Keratinocyte (primary cell): ENCODE measurements around the gene ZNF526. TPM values are rescaled to one million over a fixed set of nuclear protein-coding genes. Genes with fewer than 3 reads are reported as not detected.

Source experiments
- DNase-seq: peaks from one replicate; pipeline ENCODE4 v3.0.0-alpha.2; 2011; ENCODE audit warnings: low read depth, missing footprints, low spot score
- FAIRE-seq: peaks from 2 replicates; lab custom pipeline; 2011; peaks lifted over from hg19 to GRCh38; lab: Jason Lieb, UNC
- H2AFZ ChIP-seq: 2 replicates; pipeline ENCODE4 v1.6.0; 2012; ENCODE audit warnings: low read length, control low read depth, inconsistent platforms; ENCODE audit not compliant: control insufficient read depth
- H3K27ac ChIP-seq: 2 replicates; pipeline ENCODE4 v1.5.1; 2011; ENCODE audit warnings: low read length; ENCODE audit not compliant: control insufficient read depth, insufficient read depth
- H3K27me3 ChIP-seq: 3 replicates; pipeline ENCODE4 v1.6.0; 2011; ENCODE audit warnings: low read length; ENCODE audit not compliant: control insufficient read depth, insufficient read depth; ENCODE audit errors: extremely low read depth
- H3K36me3 ChIP-seq, 2 experiments: 2 replicates in 1 of 2; 3 replicates in 1 of 2; pipeline ENCODE4 v1.5.1; 2011; ENCODE audit warnings: low read length in 2 of 2, mild to moderate bottlenecking in 1 of 2; ENCODE audit not compliant: control insufficient read depth in 2 of 2, insufficient read depth in 2 of 2; ENCODE audit errors: extremely low read depth in 1 of 2
- H3K4me1 ChIP-seq: 3 replicates; pipeline ENCODE4 v1.5.1; 2011; ENCODE audit warnings: low read length; ENCODE audit not compliant: control insufficient read depth, insufficient read depth; ENCODE audit errors: extremely low read depth
- H3K4me2 ChIP-seq: 3 replicates; pipeline ENCODE4 v1.6.0; 2011; ENCODE audit warnings: low read depth, low read length; ENCODE audit not compliant: control insufficient read depth, insufficient read depth; ENCODE audit errors: extremely low read depth
- H3K4me3 ChIP-seq, 3 experiments: fragments of 200-600 bp in 1 of 3; sonication (generic) in 1 of 3; 2 replicates in 2 of 3; 3 replicates in 1 of 3; pipeline ENCODE4 v1.5.1; 2011 to 2016; ENCODE audit warnings: low read length in 3 of 3, mild to moderate bottlenecking in 3 of 3, control low read depth in 2 of 3, inconsistent platforms in 1 of 3, low read depth in 1 of 3, mixed read lengths in 1 of 3, mixed run types in 1 of 3, moderate library complexity in 1 of 3; ENCODE audit not compliant: control insufficient read depth in 2 of 3, insufficient read depth in 2 of 3; ENCODE audit errors: extremely low read depth in 1 of 3
- H3K79me2 ChIP-seq: 2 replicates; pipeline ENCODE4 v1.6.0; 2012; ENCODE audit warnings: low read length; ENCODE audit not compliant: control insufficient read depth, insufficient read depth
- H3K9ac ChIP-seq: 3 replicates; pipeline ENCODE4 v1.6.0; 2011; ENCODE audit warnings: low read length; ENCODE audit not compliant: control insufficient read depth, insufficient read depth; ENCODE audit errors: extremely low read depth
- H3K9me1 ChIP-seq: 3 replicates; pipeline ENCODE4 v1.6.0; 2011; ENCODE audit warnings: low read length; ENCODE audit not compliant: control insufficient read depth, insufficient read depth; ENCODE audit errors: extremely low read depth
- H3K9me3 ChIP-seq: 2 replicates; pipeline ENCODE4 v1.5.1; 2012; ENCODE audit warnings: low read depth, low read length; ENCODE audit not compliant: control insufficient read depth
- H4K20me1 ChIP-seq: 3 replicates; pipeline ENCODE4 v1.6.0; 2011; ENCODE audit warnings: low read length; ENCODE audit not compliant: control insufficient read depth, insufficient read depth; ENCODE audit errors: extremely low read depth
- CTCF ChIP-seq, 3 experiments: IDR thresholded peaks in 1 of 3; conservative IDR thresholded peaks in 1 of 3; optimal IDR thresholded peaks in 1 of 3; 2 replicates in 2 of 3; 3 replicates in 1 of 3; pipeline versions ENCODE3 to v1.5.1; 2011; ENCODE audit warnings: low read length in 3 of 3, mild to moderate bottlenecking in 3 of 3, moderate library complexity in 2 of 3, control low read depth in 1 of 3, inconsistent platforms in 1 of 3; ENCODE audit not compliant: insufficient read depth in 2 of 3; ENCODE audit errors: extremely low read depth in 1 of 3
- EZH2 ChIP-seq: IDR thresholded peaks from one replicate; pipeline ENCODE4 v1.6.1; 2012; ENCODE audit warnings: inconsistent platforms, mild to moderate bottlenecking, low read length, moderate library complexity
- dilution Hi-C: fragments of 300-500 bp; cut with MboI; formaldehyde crosslinking; loops from one replicate; pipeline ENCODE4 v1.7.0; 2020; ENCODE audit warnings: low sequenced_read_pairs; ENCODE audit not compliant: extremely low pct_ligation_motif_present
- polyA plus RNA-seq, 5 experiments: library from polyadenylated mRNA; depleted of rRNA in 3 of 5; stranded (reverse) in 3 of 5; stranded (forward) in 1 of 5; unstranded in 1 of 5; fragments of >200 nt; gene quantifications; 1 replicate in 1 of 5; 2 replicates in 3 of 5; 3 replicates in 1 of 5; pipeline versions ENCODE4 v1.2.1 to v1.2.3, GENCODE V29; 2011 to 2012; ENCODE audit warnings: missing spikeins in 2 of 5, low read depth in 1 of 5, low replicate concordance in 1 of 5

Gene ZNF526
- polyA plus RNA-seq, 1 donor (not counting 4 experiments of a cell fraction or from before 2014, with no cell fraction given) = 5.4 TPM

GRCh38 chr19:42247640-42248199, 27.6 kb downstream of the ZNF526 start:
- Histone ChIP-seq H4K20me1 (peaks cover 29% of the 10 kb centered on the region), H2AFZ (no peak overlapping the region), H3K79me2 (peaks cover 41% of the 10 kb centered on the region), H3K4me3 (no peak overlapping the region), H3K4me2 (no peak overlapping the region), H3K27ac (no peak overlapping the region), H3K36me3 (peaks cover 17 to 28% of the 10 kb centered on the region in 2 experiments), H3K27me3 (no peaks in the 10 kb centered on the region), H3K4me1 (peaks cover 37% of the 10 kb centered on the region), H3K9me3 (no peaks in the 10 kb centered on the region), H3K9ac (no peak overlapping the region), H3K9me1 (no peaks in the 10 kb centered on the region)
- TF ChIP-seq EZH2 (no peak), CTCF (optimal IDR thresholded peaks at IDR 0.05 in 1 of 3, IDR thresholded peaks at IDR 0.05 in 1 of 3, conservative IDR thresholded peaks at IDR 0.05 in 1 of 3; ENCODE audit: extremely low read depth in 1 of 3, insufficient read depth in 2 of 3, low read length in 3 of 3) (no peak)
- dilution Hi-C loops = no loop called here
- no peak for DNase-seq
- no peak for FAIRE-seq

- TF ChIP-seq EZH2 (no peak), CTCF (optimal IDR thresholded peaks at IDR 0.05 in 1 of 3, IDR thresholded peaks at IDR 0.05 in 1 of 3, conservative IDR thresholded peaks at IDR 0.05 in 1 of 3; ENCODE audit: extremely low read depth in 1 of 3, insufficient read depth in 2 of 3, low read length in 3 of 3) (no peak)
- H3K4me2 ChIP-seq = no peak overlapping the region
- H3K79me2 ChIP-seq = peaks cover 49% of the 10 kb centered on the region
- no peak for FAIRE-seq
- no peak for DNase-seq
- H2AFZ ChIP-seq = no peak overlapping the region
- H4K20me1 ChIP-seq = peaks cover 29% of the 10 kb centered on the region
- dilution Hi-C loops = no loop called here
- peaks cover 40% of the 10 kb centered on the region for H3K4me1 ChIP-seq
- no peaks in the 10 kb centered on the region for H3K27me3 ChIP-seq
- no peak overlapping the region for H3K4me3 ChIP-seq
- H3K9ac ChIP-seq = no peak overlapping the region
- H3K9me3 ChIP-seq = no peaks in the 10 kb centered on the region
- no peak overlapping the region for H3K27ac ChIP-seq
- peaks cover 18 to 28% of the 10 kb centered on the region in 2 experiments for H3K36me3 ChIP-seq
- H3K9me1 ChIP-seq = no peaks in the 10 kb centered on the region
Observed at GRCh38 chr19:42248270-42249148, 28.4 kb downstream of the ZNF526 start.
